Activated CD4-positive, alpha-beta T cell treated with anti-CD3 and anti-CD28 coated beads for 4 hours (primary cell): ENCODE results near the gene HLA-DQA1.
"Not testable (repeated sequence)": the region's sequence is repeated elsewhere in the genome, so short reads cannot be mapped to it uniquely, and the experiment has no call there.

Experiments used
- DNase-seq, 2 donors: peaks; one replicate each; pipeline ENCODE4 v3.0.0-alpha.2; 2020

Gene HLA-DQA1

DNA sequence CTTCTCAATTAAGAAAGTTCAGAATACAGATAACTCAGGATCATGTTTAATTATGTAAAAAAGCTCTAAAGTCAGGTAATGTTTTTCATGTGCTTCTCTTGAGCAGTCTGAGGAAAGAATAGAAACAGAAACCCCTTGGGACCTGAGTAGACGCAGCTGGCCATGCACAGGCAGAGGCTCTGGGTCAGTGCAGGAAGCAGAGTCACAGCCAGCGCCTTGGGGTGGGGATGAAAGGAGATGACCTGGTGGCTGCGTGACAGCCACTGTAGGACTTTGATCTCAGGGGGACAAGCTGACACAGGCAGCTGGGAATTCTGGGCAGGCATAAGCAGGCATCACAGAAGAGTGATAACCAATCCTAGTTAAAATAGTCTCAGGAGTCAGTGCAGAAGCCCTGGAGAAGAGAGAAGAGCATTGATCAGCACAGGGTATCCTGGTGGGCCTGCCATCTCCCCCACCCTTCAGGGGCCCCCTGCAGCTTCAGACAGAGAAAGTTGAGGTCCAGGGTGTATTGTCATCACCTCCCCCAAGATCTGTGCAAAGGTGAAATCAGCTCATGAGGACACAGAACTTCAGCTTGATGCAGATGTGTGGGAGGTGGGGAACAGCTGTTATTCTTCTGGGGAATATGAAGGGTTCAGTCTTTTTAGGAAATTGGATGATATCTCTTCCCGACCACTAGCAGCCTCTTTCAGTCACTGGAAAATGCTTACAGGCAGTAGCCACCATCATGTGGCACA, 22.8 kb downstream of the HLA-DQA1 start:
- DNase-seq, result no peak

DNA sequence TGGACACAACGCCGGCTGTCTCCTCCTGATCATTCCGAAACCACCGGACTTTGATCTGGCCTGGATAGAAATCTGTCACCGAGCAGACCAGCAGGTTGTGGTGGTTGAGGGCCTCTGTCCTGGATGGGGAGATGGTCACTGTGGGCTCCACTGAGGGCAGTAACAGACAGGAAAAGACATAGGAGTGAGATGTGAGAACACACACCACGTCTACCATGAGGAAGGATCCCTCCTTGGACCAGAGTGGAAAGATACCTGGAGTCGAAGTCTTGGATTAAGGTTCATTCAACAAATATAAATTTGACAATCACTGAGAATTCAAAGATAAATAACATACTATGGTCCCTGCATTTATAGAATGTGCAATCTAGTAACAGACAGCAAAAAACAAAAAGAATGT, 24.9 kb downstream of the HLA-DQA1 start:
- DNase-seq, result no peak

DNA sequence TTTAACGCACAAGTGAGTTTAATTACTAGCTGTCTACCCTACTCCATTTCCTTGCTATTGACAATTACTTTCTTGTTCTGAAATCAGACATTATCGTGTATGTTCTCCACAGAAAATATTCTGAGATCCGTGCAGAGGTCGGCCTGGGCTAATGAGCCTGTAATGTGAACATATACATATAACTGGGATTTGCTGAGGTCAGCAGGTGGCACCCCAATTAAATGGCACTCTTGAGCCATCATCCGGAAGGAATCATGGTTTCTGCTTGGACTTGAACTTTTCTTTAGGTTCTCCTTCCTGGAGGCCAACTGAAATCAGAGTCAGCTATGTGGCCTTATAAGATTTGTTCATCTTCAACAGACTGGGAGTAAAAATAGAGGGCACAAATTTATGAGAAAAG, 25.6 kb downstream of the HLA-DQA1 start:
- no peak for DNase-seq

DNA sequence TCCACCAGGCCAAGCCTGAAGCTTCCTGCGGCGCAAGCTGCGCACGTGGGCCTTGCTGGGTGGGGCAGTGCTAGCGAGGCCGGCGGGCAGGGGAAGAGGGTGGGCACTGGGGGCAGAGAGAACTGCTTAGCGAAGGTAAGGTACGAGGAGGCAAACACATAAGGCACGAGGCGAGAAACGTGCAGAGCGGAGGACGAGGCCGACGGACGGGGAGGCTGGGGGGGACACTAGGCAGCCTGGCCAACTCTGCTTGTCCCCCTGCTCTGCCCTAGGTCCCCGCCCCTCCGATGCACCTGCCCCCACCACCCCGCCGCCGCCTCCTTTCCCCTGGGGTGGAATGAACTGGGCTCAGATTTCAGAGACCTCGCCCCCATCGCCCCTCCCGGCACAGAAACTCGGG, 27.1 kb downstream of the HLA-DQA1 start:
- no peak for DNase-seq

DNA sequence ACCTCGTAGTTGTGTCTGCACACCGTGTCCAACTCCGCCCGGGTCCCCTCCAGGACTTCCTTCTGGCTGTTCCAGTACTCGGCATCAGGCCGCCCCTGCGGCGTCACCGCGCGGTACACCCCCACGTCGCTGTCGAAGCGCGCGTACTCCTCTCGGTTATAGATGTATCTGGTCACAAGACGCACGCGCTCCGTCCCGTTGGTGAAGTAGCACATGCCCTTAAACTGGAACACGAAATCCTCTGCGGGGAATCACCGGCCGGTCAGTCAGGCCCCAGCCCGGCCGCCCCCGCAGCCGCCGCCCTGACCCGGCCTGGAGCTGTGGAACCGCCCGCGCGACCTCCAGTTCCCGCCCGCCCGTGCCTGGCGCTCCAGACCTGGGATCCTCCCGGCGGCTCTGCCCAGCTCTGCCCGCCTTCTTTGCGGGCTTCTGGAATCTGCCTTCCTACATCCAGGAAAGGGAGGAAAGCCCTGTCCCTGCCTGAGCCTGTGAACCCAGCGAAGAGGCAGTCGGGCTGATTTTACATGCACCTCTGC, 27.7 kb downstream of the HLA-DQA1 start:
- peak in 1 of 2 donors; percentile 54 for DNase-seq

DNA sequence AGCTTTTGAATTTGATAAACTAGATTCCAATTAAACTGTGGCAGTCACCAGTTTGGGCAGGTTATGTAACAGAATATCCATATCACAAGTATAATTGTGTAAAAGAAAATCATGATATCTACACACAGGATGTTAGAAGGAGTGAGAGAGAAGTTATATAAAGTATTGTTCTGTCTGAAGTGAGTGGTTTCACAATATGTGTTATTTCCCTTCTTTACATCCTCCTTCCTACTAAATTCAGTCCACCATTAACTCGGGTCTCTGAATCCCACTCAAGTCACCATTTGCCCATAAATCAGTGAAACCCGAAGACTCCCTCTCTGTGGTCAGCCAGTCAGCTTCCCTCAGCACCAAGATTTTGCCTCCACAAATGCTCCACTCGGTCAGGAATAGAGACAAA, 28.5 kb downstream of the HLA-DQA1 start:
- no peak for DNase-seq

DNA sequence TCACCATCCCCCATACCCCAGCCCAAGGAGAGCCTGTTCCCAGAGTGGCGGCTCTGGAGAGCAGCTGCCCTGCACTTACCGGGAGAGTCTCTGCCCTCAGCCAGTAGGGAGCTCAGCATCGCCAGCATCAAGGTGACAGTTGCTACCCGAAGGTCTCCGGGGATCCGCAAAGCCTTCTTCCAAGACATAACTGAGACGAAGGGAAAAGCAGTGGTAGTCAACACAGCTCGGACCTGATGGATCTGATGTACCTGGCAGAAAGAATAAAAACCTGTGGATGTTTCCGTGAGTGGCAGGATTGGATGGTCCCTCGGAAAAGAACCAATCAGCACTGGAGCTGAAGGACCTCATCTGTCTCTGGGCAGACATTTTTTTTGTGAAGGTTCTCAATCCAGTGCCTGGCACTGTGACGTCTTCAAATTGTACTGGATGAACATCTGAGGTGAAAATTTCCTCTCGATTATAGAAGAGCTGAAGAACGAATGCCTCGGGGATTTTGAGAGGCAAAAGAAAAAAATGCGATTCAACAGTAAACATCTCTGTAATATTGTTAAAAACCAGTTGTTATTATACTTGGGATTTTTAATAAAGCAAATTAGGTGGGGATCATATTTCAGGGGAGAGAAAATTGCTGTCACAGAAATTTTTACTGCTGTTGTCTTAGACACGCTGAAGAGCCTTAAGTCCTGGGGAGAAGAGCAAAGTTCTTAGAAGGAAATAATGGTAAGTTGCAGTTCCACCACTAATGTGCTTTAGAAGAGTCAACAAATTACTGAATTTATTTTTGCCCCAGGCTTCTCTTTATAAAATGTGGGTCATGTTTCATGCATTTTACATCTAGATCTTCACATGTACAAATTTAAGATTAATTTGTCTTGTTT, 29.5 kb downstream of the HLA-DQA1 start, which contains the start of gene HLA-DQB1:
HLA-DQB1 (minus strand) TSS at position 238 of the 881 bp plus-strand sequence; CDS start at position 188, 50 bp downstream.
- peak in 1 of 2 donors; percentile 64 for DNase-seq

DNA sequence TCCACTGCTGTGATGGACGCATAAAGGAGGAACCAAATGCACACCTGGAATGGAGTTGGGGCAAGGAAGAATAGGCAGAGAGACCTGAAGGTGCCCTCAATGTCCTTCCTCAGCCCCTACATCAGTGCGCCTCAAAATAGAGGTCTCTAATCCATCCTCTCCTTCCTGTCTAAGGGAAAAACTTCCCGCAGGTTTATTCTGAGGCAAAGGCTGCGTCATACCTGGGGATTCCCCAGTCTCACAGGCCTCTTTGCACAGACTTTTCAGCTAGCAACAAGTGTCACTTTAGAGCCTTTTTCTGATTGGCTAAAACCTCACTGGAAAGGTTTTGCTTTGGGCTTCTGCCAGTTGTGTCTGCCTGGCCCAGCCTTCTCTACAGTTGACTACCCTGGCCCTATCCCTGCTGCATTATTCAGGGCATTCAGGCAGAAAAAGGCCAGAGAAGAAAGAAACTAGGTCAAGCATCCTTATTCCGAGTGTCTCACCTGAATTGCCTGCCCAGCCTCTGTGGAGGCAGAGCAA, 31.1 kb downstream of the HLA-DQA1 start:
- DNase-seq, result peak; percentile 31 to 61

DNA sequence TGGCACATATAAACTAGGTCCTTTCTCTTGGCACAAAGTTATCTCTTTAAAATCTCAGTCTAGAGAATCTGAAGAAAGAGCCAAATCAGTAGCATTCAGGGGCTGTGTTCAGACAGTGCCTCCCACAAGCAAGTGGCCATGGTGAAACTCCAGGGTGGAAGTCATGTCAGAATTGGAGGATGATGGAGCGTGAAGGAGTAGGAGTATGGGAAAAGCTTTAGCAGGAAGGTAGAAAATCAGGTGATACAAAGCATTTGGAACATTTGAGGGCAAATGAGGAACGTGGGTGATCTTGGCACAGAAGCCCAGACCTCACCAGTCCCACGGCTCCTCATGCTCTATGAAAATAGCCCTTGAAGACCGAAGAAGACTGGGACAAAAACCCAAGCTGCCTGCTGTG, 32.0 kb downstream of the HLA-DQA1 start:
- DNase-seq, result no peak

DNA sequence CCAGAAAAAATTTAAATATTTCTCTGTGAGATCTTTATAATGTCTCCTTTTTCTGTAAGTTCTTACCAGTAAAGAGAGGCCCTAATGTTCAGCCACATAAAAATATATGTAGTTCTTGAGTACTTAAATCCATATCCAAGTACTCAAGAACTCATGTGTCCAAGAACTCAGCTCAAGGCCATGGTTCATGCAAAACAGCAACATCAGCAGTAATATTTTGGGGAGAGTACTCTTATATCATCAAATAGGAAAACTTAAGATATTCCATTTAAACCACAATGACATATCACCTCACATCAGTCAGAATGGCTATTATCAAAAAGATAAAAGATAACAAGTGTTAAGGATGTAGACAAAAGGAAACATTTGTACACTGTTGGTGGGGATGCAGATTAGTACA, 32.7 kb downstream of the HLA-DQA1 start:
- no peak for DNase-seq

DNA sequence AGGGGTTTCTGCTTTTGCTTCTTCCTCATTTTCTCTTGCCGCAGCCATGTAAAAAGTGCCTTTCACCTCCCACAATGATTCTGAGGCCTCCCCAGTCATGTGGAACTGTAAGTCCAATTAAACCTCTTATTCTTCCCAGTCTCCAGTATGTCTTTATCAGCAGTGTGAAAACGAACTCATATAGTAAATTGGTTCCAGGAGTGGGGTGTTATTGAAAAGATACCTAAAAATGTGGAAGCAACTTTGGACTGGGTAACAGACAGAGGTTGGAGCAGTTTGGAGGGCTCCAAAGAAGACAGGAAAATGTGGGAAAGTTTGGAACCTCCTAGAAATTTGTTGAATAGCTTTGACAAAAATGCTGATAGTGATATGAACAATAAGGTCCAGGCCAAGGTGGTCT, 34.7 kb downstream of the HLA-DQA1 start:
- not testable (repeated sequence) for DNase-seq

DNA sequence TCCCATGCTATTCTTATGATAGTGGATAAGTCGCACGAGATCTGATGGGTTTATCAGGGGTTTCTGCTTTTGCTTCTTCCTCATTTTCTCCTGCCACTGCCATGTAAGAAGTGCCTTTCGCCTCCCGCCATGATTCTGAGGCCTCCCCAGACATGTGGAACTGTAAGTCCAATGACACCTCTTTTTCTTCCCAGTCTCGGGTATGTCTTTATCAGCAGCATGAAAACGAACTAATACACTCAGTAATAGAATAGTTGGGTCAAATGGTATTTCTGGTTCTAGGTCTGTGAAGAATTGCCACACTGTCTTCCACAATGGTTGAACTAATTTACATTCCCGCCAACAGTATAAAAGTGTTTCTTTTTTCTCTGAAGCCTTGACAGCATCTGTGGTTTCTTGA, 36.9 kb downstream of the HLA-DQA1 start:
- DNase-seq, result not testable (repeated sequence)

DNA sequence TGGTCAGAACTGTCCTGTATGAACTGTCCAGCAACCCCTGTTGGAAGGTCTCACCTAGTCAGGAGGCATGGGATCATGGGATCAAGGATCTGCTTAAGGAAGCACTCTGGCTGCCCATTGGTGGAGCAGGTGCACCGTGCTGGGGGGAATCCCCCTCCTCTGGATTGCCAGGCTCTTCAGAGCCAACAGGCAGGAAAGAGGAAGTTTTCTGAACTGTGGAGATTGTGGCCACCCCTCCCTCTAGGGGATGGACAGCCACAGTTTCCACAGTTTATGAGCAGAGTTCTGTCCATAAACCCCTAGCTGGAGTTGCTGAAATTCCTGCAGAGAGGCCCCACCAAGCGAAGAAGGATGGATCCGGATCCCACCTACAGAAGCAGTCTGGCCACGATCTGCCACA, 42.3 kb downstream of the HLA-DQA1 start:
- no peak for DNase-seq

DNA sequence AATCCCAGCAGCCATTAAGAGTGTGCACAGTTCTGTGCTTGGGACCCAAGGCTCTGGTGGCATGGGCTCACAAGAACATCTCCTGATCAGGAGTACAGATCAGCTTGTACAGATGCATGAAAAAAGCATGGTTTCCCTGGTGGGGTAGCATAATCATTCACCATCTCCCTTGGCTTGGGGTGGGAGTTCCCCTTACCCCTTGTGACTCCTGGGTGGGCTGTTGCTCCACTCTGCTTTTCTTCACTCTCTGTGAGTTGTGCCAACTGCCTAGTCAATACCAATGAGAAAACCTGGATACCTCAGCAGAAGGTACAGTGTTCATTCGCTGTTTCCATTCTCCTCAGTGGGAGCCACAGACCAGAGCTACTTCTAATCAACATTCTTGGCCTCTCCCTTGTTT, 42.8 kb downstream of the HLA-DQA1 start:
- no peak for DNase-seq

DNA sequence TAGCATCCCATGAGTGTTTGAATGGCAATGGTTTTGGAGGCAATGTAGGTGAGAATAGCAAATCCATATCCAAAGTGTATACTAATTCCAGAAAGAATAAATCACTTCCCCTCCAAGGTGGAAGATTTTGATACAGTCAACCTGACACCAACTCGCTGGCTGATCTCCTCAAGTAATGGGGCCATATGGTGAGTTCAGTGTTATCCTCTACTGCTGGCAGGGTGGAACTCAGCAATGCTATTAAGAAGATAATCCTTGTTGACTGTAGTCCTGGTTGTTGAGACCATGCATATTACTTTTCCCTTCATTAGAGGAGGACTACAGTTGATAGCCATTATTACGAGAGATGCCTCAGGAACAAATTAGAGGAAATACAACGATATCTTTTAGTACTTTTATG, 47.0 kb downstream of the HLA-DQA1 start:
- no peak for DNase-seq

DNA sequence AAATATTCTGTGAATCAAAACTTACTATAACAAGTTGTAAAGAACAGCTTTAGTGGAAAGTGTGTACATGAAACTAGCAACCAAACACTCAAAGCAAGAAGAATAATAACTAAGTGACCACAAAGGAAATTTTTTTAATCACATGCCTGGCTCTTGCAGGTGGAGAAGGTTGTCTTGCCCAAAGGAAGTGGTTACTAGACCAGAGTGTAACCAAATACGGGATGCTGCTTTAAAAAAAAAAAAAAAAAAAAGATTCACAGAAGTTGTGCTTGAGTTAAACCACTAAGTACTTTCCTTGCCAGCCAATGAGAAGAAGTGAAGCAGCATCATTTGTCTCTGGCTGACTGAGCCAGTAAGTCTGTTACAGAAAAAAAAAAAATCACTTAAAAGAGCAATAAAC, 48.4 kb downstream of the HLA-DQA1 start:
- DNase-seq, result peak in 1 of 2 donors; percentile 29

DNA sequence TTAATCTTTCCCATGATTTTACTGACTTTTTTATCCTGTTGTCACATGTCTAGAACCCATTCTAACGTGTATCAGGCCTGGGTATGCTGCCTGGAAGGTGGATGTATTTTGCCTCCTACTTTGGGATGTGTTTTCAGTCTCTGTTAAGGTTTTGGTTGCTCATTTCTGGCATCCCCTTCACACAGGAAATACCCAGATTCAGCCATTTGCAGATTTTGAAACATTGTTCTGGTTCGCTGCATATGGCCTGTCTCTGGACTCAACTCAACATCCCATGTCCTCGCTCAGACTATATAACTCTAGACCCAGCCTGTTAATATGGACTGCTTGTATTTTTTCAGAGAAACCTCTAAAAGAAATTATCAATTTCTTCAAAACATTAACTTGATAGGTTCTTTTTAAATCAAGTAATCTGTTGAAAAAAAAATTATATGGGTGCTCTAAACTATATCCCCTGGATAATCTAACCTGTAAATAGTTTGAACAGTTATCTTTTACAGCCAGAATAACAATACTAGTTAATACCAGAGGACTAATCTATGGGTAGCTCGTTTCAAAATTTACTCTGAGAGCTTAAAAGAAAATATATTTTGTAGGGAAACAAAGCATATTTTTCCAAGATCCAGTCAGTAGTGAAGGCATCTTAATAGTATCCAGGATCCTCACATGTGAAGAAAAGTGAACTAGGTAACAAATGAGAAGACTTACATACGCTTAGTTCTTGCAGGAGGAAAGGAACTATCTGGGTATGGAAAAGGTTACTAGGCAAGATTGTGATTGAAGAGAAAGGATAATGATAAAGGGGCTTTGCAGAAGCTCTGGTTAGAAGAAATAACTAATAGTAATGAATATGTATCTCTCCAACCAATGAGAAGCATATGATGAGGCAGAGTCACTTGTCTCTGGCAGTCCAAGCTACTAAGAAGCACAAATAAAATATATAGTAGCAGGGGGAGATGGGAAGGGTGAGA, 52.6 kb downstream of the HLA-DQA1 start:
- DNase-seq, result no peak

DNA sequence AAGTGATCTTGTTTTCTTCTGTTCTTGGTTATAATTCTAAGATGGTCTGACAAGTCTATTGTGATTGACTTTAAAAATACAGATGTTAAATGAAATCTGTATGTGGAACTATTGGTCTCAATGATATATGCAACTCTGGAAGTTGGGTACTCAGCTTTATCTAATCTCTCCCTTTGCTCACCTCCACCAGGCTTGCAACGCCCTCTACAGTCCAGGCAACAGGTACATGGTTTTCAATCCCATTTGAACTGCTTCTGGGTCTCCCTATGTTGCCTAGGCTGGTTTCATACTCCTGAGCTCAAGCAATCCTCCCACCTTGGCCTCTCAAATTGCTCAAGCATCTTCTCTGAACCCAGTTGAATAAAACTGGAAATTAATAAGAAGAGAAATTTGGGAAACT, 54.8 kb downstream of the HLA-DQA1 start:
- DNase-seq, result peak; percentile 59 to 68
